NCI-H2107 (cell line): ENCODE measurements around the gene GALNS.
A peak's percentile ranks its signal among the peaks of the same experiment; 100 is the strongest.
"Not testable (repeated sequence)": the region's sequence is repeated elsewhere in the genome, so short reads cannot be mapped to it uniquely, and the experiment has no call there.

Experiments
- DNase-seq: peaks from one replicate; lab custom pipeline; 2025; lab: John Stamatoyannopoulos, UW

GALNS gene, protein sequence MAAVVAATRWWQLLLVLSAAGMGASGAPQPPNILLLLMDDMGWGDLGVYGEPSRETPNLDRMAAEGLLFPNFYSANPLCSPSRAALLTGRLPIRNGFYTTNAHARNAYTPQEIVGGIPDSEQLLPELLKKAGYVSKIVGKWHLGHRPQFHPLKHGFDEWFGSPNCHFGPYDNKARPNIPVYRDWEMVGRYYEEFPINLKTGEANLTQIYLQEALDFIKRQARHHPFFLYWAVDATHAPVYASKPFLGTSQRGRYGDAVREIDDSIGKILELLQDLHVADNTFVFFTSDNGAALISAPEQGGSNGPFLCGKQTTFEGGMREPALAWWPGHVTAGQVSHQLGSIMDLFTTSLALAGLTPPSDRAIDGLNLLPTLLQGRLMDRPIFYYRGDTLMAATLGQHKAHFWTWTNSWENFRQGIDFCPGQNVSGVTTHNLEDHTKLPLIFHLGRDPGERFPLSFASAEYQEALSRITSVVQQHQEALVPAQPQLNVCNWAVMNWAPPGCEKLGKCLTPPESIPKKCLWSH

DNA sequence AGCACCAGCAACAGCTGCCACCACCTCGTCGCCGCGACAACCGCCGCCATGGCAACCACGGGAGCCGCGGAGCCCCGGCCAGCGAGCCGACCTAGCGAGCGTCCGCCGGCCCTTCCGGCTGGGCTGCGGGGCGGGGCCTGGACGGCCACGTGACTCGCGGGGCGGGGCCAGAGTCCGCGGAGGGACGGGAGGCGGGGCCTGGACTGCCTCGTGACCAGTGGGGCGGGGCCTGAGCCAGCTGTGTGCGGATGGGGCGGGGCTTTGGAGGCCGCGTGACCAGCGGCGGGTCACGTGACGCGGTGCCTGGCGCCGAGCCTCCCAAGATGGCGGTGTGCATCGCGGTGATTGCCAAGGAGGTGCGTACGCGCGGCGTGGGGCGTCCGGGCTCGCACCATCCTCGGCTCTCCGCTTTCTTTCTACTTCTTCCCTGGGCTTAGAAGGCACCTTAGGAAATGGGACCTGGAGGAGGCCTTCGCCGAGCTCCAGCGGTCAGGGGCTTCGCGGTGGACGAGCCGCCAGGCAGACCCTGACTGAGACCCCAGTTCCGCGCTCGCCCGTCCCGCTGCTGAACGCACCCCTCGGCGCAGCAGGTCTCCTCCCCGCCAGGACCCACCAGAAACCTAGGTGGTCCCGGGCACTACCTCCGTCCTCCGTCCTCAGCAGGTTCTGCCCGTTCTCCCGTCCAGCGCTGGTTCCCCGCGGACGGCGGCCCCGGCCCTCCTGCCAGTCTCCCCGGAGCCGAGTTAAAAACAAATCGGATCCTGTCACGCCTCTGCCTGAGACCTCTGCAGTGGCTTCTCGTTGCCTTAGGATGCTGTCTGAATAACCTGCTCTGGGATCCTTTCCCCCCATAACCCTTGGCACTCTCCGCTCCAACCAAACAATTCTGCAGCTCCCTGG lies at the start of gene GALNS, which contains the start of gene TRAPPC2L:
GALNS (minus strand) TSS at position 120 of the 900 bp plus-strand sequence; CDS start at position 50, 70 bp downstream.
TRAPPC2L (plus strand) TSS at position 300 of the 900 bp plus-strand sequence; CDS start at position 324, 24 bp downstream.
- peak; percentile 96 for DNase-seq

- DNase-seq = no peak
These were observed 49.3 kb upstream of the GALNS start for GRCh38 chr16:88906020-88906419.

- no peak for DNase-seq
These were observed 48.8 kb upstream of the GALNS start for GRCh38 chr16:88905563-88905962.

DNA sequence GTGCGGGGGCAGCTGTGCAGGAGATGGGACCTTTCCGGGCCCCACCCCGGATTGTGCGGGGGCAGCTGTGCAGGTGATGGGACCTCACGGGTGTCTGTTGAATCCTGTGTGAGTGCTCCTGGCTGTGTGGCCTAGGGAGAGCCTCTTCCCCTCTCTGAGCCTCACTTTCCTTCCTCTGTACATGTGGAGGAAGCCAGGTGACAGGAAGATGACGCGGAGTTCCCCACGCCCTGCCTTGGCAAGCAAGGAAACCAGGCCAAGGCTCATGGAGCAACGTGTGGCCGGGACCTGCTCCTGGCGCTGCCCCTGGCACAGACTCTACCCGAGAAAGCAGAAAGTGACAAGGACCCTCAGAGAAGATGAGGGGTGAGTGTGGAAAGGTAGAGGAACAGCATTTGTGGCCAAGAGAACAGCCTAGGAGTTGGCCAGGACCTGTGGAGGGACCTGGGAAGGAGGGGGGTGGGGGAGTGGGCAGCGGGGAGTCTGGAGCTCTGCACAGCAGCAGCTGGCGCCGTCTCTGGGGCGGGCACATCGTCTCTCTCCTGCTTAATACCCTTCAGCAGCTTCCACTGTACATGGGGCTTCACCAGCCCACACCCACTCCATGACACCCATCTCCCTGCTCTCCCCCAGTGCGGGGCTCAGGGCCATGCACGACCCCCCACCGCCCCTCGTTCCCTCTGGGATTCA lies 48.1 kb upstream of the GALNS start:
- DNase-seq = no peak

- no peak for DNase-seq
These were observed 46.5 kb upstream of the GALNS start for GRCh38 chr16:88903267-88903666.

DNA sequence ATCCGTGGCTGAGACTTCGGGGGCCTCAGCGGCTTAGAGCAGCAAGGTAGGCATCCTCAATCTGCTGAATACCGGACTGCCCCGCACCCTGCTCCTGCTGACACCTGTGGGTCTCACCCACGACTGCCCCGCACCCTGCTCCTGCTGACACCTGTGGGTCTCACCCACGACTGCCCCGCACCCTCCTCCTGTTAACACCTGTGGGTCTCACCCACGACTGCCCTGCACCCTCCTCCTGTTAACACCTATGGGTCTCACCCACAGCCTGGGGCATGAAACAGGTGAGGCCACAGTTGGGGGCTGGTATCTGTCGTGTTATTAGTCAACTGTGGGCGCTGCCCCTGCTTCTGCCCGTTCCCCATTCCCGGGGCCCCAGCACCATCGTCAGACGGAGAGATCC lies 46.0 kb upstream of the GALNS start:
- DNase-seq = no peak

GRCh38 chr16:88901718-88902337 lies 45.1 kb upstream of the GALNS start:
- DNase-seq = no peak

GRCh38 chr16:88900662-88901052 lies 43.9 kb upstream of the GALNS start:
- no peak for DNase-seq

DNA sequence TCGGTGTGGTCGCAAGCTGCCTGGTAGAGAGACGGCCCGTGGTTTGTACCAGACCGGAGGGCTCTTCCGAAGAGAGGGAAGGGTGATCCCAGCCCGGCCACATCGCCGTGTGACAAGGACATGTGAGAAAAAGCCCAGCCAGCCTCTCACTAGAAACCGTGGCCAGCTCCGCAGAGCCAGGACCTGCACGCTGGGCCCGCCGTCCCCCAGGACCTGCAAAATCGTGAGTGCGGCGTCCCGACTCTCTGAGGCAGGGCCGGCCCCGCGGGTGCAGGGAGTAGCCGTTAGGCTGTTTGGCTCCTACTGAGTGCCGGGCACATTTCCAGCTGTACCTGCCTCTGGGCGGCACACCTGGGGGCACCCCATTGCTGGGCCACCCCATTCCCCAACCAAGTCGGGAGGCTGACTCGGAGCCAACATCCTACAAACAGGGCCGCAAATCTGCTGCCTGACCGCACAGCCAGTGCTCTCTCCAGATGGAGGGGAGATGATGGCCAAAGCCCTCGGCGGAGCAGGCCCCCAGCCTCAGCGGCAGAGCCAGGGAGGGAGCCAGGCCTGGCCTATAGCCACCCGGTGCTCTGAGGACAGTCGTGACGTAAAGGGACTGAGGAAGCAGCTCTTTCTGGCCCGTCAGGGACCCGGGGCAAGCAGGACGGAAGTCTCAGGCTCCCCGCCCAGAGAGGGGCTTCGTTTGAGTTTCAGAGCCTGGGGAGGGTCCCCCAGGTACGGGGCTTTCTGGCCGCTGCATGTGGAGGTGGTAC lies 43.3 kb upstream of the GALNS start:
- no peak for DNase-seq

GRCh38 chr16:88897696-88898425 lies 41.1 kb upstream of the GALNS start:
- no peak for DNase-seq

DNA sequence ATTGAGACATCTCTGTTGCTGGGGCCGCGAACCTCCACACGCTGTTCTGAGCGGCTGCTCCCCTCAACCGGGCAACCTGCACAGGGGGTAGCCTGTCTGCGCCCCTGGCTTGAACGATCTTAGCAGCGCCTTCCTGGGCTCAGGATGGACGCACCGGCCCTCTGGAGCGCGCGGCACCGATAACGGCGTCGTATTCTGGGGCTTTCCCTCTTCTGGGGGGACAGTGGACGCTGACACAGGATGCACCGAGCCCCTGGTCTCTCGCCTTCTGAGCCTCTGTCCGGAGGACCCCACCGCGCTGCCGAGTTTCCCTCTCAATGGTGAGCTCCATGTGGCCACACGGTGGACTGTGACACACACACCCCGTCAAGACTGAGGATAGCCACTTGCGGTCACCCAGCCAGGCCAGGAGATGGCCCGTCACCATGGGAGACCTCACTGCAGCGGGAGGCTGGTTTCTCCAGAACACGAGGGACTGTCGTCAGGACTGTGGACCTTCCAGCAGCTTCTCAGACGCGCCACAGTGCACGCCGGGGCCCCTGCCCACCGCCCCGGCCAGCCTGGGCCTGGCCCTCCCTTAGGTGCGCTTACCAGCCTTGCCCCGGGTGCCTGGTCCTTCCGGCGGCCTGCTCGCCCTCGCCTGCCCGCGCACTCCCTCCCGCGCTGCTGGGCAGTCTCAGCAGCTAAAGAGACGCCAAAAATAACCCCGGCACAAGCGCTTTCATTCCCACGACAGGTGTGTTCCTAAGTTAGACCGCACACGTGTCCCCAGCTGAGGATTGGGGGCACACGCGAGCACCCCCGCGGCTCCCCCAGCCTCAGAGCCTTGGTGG lies 39.7 kb upstream of the GALNS start:
- DNase-seq = no peak

DNA sequence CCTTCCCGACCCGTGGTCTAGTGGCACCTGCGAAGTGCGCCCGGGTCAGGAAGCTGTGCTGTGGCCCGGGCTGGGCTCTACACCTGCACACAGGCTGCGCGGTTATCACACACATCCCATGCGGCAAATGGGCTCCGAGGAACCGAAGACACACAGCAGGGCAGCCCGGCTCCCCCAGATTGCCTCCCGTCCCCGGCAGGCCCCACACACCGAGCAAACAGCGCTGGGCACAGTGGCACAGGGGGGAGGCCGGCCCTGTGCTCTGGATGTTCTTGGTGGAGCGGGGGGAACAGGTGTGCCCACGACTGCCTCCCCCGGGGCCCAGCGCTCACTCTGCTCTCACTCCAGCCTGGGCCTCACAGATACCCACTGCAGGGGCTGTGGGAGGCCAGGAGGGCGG lies 38.6 kb upstream of the GALNS start:
- no peak for DNase-seq

DNA sequence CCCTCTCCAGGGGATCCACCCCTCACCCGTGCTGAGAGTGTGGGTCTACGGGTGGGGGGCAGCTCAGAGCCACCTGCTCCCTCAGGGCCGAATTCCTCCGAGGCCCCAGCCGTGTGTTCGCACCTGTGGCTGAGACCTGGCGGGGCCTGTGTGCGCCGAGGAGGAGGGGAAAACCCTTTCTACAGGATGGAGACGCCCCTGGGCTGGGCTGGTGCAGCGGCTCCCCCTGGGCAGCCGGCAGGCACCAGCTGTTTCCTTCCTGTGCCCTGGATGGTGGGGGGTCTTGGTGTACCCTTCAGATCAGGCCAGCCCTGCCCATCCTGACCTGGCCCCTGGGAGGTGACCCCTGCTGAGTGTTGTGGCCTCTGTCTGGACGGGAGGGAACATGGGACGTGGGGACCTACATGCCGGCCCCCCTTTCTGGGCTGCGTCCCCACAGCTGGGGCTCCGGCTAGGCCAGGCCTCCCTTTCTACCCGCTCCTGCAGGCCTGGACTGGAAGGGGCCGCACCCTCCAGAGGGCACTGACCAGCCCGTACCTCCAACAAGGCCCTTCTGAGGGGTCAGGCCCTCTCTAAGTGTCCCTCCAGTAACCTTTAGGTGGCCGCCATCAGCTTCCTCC lies 38.0 kb upstream of the GALNS start:
- DNase-seq = no peak

GRCh38 chr16:88894266-88894665 lies 37.5 kb upstream of the GALNS start:
- not testable (repeated sequence) for DNase-seq

DNA sequence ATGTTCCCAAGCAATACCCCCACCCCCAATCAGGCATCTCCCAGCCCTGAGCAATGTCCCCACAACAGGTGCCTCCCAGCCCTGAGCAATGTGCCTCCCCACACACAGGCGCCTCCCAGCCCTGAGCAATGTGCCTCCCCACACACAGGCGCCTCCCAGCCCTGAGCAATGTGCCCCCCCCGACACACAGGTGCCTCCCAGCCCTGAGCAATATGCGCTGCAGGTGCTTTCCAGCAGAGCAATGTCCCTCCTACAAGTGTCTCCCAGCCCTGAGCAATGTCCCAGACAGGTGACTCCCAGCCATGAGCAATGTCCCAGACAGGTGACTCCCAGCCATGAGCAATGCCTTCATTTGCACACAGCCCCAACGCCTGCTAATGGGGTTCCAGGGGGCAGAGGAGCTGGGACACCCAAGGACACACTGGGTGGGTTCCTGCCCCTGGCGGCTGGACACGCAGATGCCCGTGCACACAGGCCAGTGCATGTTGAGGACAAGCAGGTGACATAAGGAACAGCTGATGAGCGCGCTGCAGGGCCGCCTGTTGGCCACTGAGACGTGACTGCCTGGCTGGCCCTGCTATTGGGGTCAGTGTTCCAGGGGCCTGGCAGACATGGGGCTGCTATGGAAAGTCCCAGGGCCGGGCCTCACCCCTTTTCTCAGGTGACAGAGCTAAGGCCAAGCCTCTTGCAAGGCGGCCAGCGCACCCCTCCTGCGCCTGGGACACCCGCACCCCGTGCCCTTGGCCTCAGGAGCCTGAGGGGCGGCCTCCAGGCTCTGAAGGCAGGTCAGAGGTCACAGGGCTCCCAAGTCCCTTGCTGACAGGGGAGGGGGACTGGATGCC lies 36.6 kb upstream of the GALNS start:
- no peak for DNase-seq

- no peak for DNase-seq
These were observed 35.3 kb upstream of the GALNS start for GRCh38 chr16:88892065-88892464.

DNA sequence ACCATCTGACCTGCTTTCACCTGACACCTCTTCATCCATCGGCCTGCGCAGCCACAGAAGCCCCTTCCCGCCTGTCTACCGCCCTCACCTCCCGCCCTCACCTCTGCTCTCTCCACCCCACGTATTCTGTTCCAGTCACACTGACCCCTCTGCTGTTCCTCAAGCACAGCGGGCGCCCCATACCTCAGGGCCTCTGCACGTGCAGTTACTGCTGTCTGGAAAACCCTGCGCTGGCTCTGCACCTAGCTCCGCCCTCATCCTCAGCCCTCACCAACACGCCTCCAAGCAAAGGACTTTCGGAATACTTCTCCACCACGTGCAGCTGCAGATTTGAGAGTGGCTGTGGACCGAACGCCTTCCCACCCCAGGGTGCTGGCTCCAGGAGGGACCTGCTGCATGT lies 34.3 kb upstream of the GALNS start:
- DNase-seq = no peak
